ENCODE measurements around the gene CFL1. TPM values are rescaled to one million over a fixed set of nuclear protein-coding genes. Genes with fewer than 3 reads are reported as not detected.

The CFL1 gene
- polyA plus RNA-seq, 1 of the 3 experiments (the other 2 are of a cell fraction) = 4,252 TPM

- Histone ChIP-seq H3K9me2 (no peaks in the 10 kb centered on the region), H3K9ac (no peak overlapping the region), H3K9me3 (no peaks in the 10 kb centered on the region), H3K36me3 (replicated peaks in 1 of 2; ENCODE audit: control insufficient read depth in 1 of 2, insufficient read depth in 2 of 2, low read length in 1 of 2) (peaks cover 44 to 55% of the 10 kb centered on the region in 2 experiments), H4K20me1 (ENCODE audit: insufficient read depth) (peaks cover 56% of the 10 kb centered on the region), H3K79me2 (ENCODE audit: insufficient read depth) (peaks cover 42% of the 10 kb centered on the region), H3K27ac (ENCODE audit: low read depth in 2 of 2, low read length in 1 of 2) (no peak overlapping the region), H3K4me1 (ENCODE audit: control insufficient read depth in 1 of 2, insufficient read depth in 2 of 2, low read depth in 1 of 2, low read length in 1 of 2) (peaks cover 0 to 20% of the 10 kb centered on the region in 2 experiments; a peak in 2 of 4 replicates), H3F3A (replicated peaks; ENCODE audit: insufficient read depth) (peaks cover 65% of the 10 kb centered on the region), H2AFZ (ENCODE audit: low read depth) (no peak overlapping the region), H3K4me2 (no peak overlapping the region), H3K27me3 (ENCODE audit: insufficient read depth) (no peaks in the 10 kb centered on the region), H3K4me3 (ENCODE audit: low read depth in 2 of 2, low read length in 1 of 2) (no peak overlapping the region)
- DNase-seq = peak; percentile 36
- CTCF ChIA-PET = interaction anchor here (0.7 to 5.3 kb wide), 10 partner anchors 8 to 141 kb away, joined by 3 to 30 read pairs (median 6); partner anchors contain the start of genes FIBP, KAT5 and MUS81
- TF ChIP-seq POLR2AphosphoS5 (IDR thresholded peaks at IDR 0.05; ENCODE audit: low read depth, low read length) = peak; percentile 5
- no peak for TF ChIP-seq CHD2 (IDR thresholded peaks at IDR 0.05; ENCODE audit: low read length, partially characterized antibody)
- 95% methylated on average over 8 of the region's 33 CpGs for WGBS (ENCODE audit: low lambda C conversion rate)
- POLR2A ChIA-PET = interaction anchor here (0.7 to 2.1 kb wide), 8 partner anchors 9 to 162 kb away, joined by 3 to 14 read pairs (median 4); partner anchors contain the start of genes CCDC85B and SNX32
These were observed 5.3 kb downstream of the CFL1 start for GRCh38 chr11:65852508-65853245.

GRCh38 chr11:65851811-65852507, 6.0 kb downstream of the CFL1 start:
- ChIA-PET CTCF (interaction anchor here (0.7 to 5.3 kb wide), 15 partner anchors 8 to 199 kb away, joined by 3 to 30 read pairs (median 5); partner anchors contain the start of genes FIBP, KAT5, MUS81 and SNX32), POLR2A (interaction anchor here (0.8 to 2.1 kb wide), 10 partner anchors 8 to 140 kb away, joined by 3 to 14 read pairs (median 4); partner anchors contain the start of genes KAT5, RNASEH2C and SNX32)
- peaks cover 0 to 20% of the 10 kb centered on the region in 2 experiments; a peak in 2 of 4 replicates for H3K4me1 ChIP-seq (ENCODE audit: control insufficient read depth in 1 of 2, insufficient read depth in 2 of 2, low read depth in 1 of 2, low read length in 1 of 2)
- H3K79me2 ChIP-seq (ENCODE audit: insufficient read depth) = peaks cover 35% of the 10 kb centered on the region
- H3K9me3 ChIP-seq = no peaks in the 10 kb centered on the region
- no peak overlapping the region for H3K4me3 ChIP-seq (ENCODE audit: low read depth in 2 of 2, low read length in 1 of 2)
- H3K9me2 ChIP-seq = no peaks in the 10 kb centered on the region
- H2AFZ ChIP-seq (ENCODE audit: low read depth) = no peak overlapping the region
- peak; percentile 27 for DNase-seq
- TF ChIP-seq MXI1 (IDR thresholded peaks at IDR 0.05; ENCODE audit: low read depth, low read length) (no peak), PBX3 (IDR thresholded peaks at IDR 0.05) (peak; percentile 25; the same call in 1 of the 2 replicates), POLR2AphosphoS5 (IDR thresholded peaks at IDR 0.05; ENCODE audit: low read depth, low read length) (0 out of 2 replicates have a peak, but pooled peaks have one; percentile 16)
- no peak overlapping the region for H3K4me2 ChIP-seq
- H3K36me3 ChIP-seq (replicated peaks in 1 of 2; ENCODE audit: control insufficient read depth in 1 of 2, insufficient read depth in 2 of 2, low read length in 1 of 2) = peaks cover 44 to 55% of the 10 kb centered on the region in 2 experiments
- WGBS (ENCODE audit: low lambda C conversion rate) = 94% methylated on average over 6 of the region's 10 CpGs
- H3K9ac ChIP-seq = no peak overlapping the region
- no peak overlapping the region for H3K27ac ChIP-seq (ENCODE audit: low read depth in 2 of 2, low read length in 1 of 2)
- peaks cover 65% of the 10 kb centered on the region for H3F3A ChIP-seq (replicated peaks; ENCODE audit: insufficient read depth)
- H3K27me3 ChIP-seq (ENCODE audit: insufficient read depth) = no peaks in the 10 kb centered on the region
- peaks cover 50% of the 10 kb centered on the region for H4K20me1 ChIP-seq (ENCODE audit: insufficient read depth)

- no peak overlapping the region for H2AFZ ChIP-seq (ENCODE audit: low read depth)
- no peak overlapping the region for H3K4me2 ChIP-seq
- H3K9me2 ChIP-seq = no peaks in the 10 kb centered on the region
- ChIA-PET CTCF (interaction anchor here (0.7 to 5.3 kb wide), 16 partner anchors 9 to 198 kb away, joined by 3 to 30 read pairs (median 4); partner anchors contain the start of genes FIBP, KAT5, MUS81 and SNX32), POLR2A (interaction anchor here (0.9 to 1.8 kb wide), 5 partner anchors 8 to 131 kb away, joined by 3 to 5 read pairs (median 4); partner anchors contain the start of gene RNASEH2C)
- H3K79me2 ChIP-seq (ENCODE audit: insufficient read depth) = peaks cover 27% of the 10 kb centered on the region
- peak; percentile 76 for DNase-seq
- peak; percentile 61 for TF ChIP-seq CTCF (IDR thresholded peaks at IDR 0.05)
- no peak for TF ChIP-seq RXRA (IDR thresholded peaks at IDR 0.05; ENCODE audit: borderline replicate concordance, low read depth)
- TF ChIP-seq RCOR1 (IDR thresholded peaks at IDR 0.05; ENCODE audit: low read length) = no peak
- no peak for TF ChIP-seq USF1 (IDR thresholded peaks at IDR 0.05; ENCODE audit: borderline replicate concordance, low read depth)
- no peak for TF ChIP-seq NRF1 (IDR thresholded peaks at IDR 0.05; ENCODE audit: low read depth, low read length)
- peak; percentile 47 for TF ChIP-seq POLR2AphosphoS5 (IDR thresholded peaks at IDR 0.05; ENCODE audit: low read depth, low read length)
- no peak for TF ChIP-seq FOSL2 (IDR thresholded peaks at IDR 0.05; ENCODE audit: borderline replicate concordance, low read depth)
- TF ChIP-seq MEF2A (IDR thresholded peaks at IDR 0.05; ENCODE audit: borderline replicate concordance, low read depth) = no peak
- TF ChIP-seq FOXJ3 (CRISPR knock-in tag; IDR thresholded peaks at IDR 0.05) = no peak
- TF ChIP-seq ELF1 (IDR thresholded peaks at IDR 0.05) = peak; percentile 16; the same call in 1 of the 2 replicates
- 87% methylated on average over 7 of the region's 14 CpGs for WGBS (ENCODE audit: low lambda C conversion rate)
- H3K9ac ChIP-seq = no peak overlapping the region
- peaks cover 41% of the 10 kb centered on the region for H4K20me1 ChIP-seq (ENCODE audit: insufficient read depth)
- no peaks in the 10 kb centered on the region for H3K27me3 ChIP-seq (ENCODE audit: insufficient read depth)
- H3K9me3 ChIP-seq = no peaks in the 10 kb centered on the region
- H3F3A ChIP-seq (replicated peaks; ENCODE audit: insufficient read depth) = peaks cover 58% of the 10 kb centered on the region
- H3K36me3 ChIP-seq (replicated peaks in 1 of 2; ENCODE audit: control insufficient read depth in 1 of 2, insufficient read depth in 2 of 2, low read length in 1 of 2) = peaks cover 38 to 49% of the 10 kb centered on the region in 2 experiments
- H3K27ac ChIP-seq (ENCODE audit: low read depth in 2 of 2, low read length in 1 of 2) = no peak overlapping the region
- H3K4me3 ChIP-seq (ENCODE audit: low read depth in 2 of 2, low read length in 1 of 2) = no peak overlapping the region
- peaks cover 0 to 16% of the 10 kb centered on the region in 2 experiments; a peak in 2 of 4 replicates for H3K4me1 ChIP-seq (ENCODE audit: control insufficient read depth in 1 of 2, insufficient read depth in 2 of 2, low read depth in 1 of 2, low read length in 1 of 2)
These were observed 6.8 kb downstream of the CFL1 start for GRCh38 chr11:65851083-65851579.

Measured in SK-N-SH (cell line).